Activated T-helper 1 cell treated with anti-CD3 and anti-CD28 coated beads, Interleukin-2, amount 50 U/mL, for 16 hours (primary cell): Measurements from ENCODE around the gene AGAP1.

ENCODE experiments used
- DNase-seq, 2 donors: peaks; one replicate each; pipeline ENCODE4 v3.0.0-alpha.2; 2020; ENCODE audit warnings: low read depth in 1 of 2, low spot score in 1 of 2

The AGAP1 gene

GRCh38 chr2:235727891-235728799 lies 234.3 kb downstream of the AGAP1 start:
- no peak for DNase-seq

- DNase-seq, result no peak
These were observed 235.1 kb downstream of the AGAP1 start for GRCh38 chr2:235728800-235729556.

GRCh38 chr2:235729557-235729947 lies 235.7 kb downstream of the AGAP1 start:
- DNase-seq, result no peak

GRCh38 chr2:235730115-235730514 lies 236.3 kb downstream of the AGAP1 start:
- DNase-seq, result no peak

- DNase-seq, result no peak
These were observed 239.9 kb downstream of the AGAP1 start for GRCh38 chr2:235733761-235734160.

GRCh38 chr2:235734168-235734567 lies 240.3 kb downstream of the AGAP1 start:
- no peak for DNase-seq

- no peak for DNase-seq
These were observed 240.9 kb downstream of the AGAP1 start for GRCh38 chr2:235734688-235735231.

GRCh38 chr2:235737396-235737795 lies 243.6 kb downstream of the AGAP1 start:
- DNase-seq, result no peak

GRCh38 chr2:235737840-235738239 lies 244.0 kb downstream of the AGAP1 start:
- DNase-seq, result no peak

- no peak for DNase-seq
These were observed 246.0 kb downstream of the AGAP1 start for GRCh38 chr2:235739704-235740415.

- DNase-seq, result no peak
These were observed 247.0 kb downstream of the AGAP1 start for GRCh38 chr2:235740821-235741220.

GRCh38 chr2:235744161-235744560 lies 250.3 kb downstream of the AGAP1 start:
- DNase-seq, result no peak

- DNase-seq, result no peak
These were observed 251.8 kb downstream of the AGAP1 start for GRCh38 chr2:235745597-235745996.

GRCh38 chr2:235746257-235746934 lies 252.6 kb downstream of the AGAP1 start:
- no peak for DNase-seq

- DNase-seq, result no peak
These were observed 253.3 kb downstream of the AGAP1 start for GRCh38 chr2:235747001-235747785.

- DNase-seq, result no peak
These were observed 253.9 kb downstream of the AGAP1 start for GRCh38 chr2:235747786-235748091.

- no peak for DNase-seq
These were observed 255.4 kb downstream of the AGAP1 start for GRCh38 chr2:235749121-235749770.

- no peak for DNase-seq
These were observed 255.9 kb downstream of the AGAP1 start for GRCh38 chr2:235749771-235750160.

- DNase-seq, result no peak
These were observed 259.0 kb downstream of the AGAP1 start for GRCh38 chr2:235752846-235753245.
